Subcutaneous adipose tissue (tissue), 4 donors: ENCODE results near the gene FAM228B. TPM values are rescaled to one million over a fixed set of nuclear protein-coding genes. Genes with fewer than 3 reads are reported as not detected.

Source experiments
- CTCF ChIP-seq: fragments of 450-650 bp; IDR thresholded peaks from one replicate; pipeline ENCODE4 v1.5.1; 2016; ENCODE audit warnings: low read depth, mild to moderate bottlenecking, control low read depth, antibody characterized with exemption, moderate library complexity
- total RNA-seq, 4 donors: library from RNA; depleted of rRNA; stranded (reverse); fragments of >200 nt; gene quantifications; one replicate each; pipeline ENCODE4 v1.1.0, GENCODE V29; 2016

Gene FAM228B
- total RNA-seq, 4 donors from 2014 or later: 27.1 to 43.0 (median 37.1) TPM

- TF ChIP-seq CTCF: no peak
Measured at GRCh38 chr2:24214880-24215279, 91.6 kb downstream of the FAM228B start.

Other genes starting within 250 kb of the FAM228B start
- gene ATAD2B, start 196.3 kb upstream of the FAM228B start, total RNA-seq: 10 to 100 TPM; 22.9 to 34.9 (median 28.5) TPM
- 10 to 100 TPM; 13.9 to 17.9 (median 15.0) TPM for gene UBXN2A, start 183.0 kb upstream of the FAM228B start, total RNA-seq
- not detected for gene MFSD2B, start 113.4 kb upstream of the FAM228B start, total RNA-seq
- 1 to 10 TPM; 3.8 to 6.5 (median 5.1) TPM for gene WDCP, start 76.1 kb upstream of the FAM228B start, total RNA-seq
- 1 to 10 TPM; 3.6 to 8.7 (median 7.3) TPM for gene FKBP1B, start 73.7 kb upstream of the FAM228B start, total RNA-seq
- 100 to 1,000 TPM in 1 of 4 donors, 10 to 100 TPM in 3; 54.6 to 162 (median 89.1) TPM for gene SF3B6, start 47.1 kb upstream of the FAM228B start, total RNA-seq
- 10 to 100 TPM; 10.4 to 26.8 (median 20.4) TPM for gene TP53I3, start 38.6 kb upstream of the FAM228B start, total RNA-seq
- gene PFN4, start 135 bp upstream of the FAM228B start, total RNA-seq: 1 to 10 TPM in 1 of 4 donors, under 1 TPM in 1, not detected in 2; 0.85 to 1.3 TPM
- 1 to 10 TPM; 1.0 to 8.2 (median 2.4) TPM for gene FAM228A, start 51.6 kb downstream of the FAM228B start, total RNA-seq
- gene ITSN2, start 237.1 kb downstream of the FAM228B start, total RNA-seq: 10 to 100 TPM; 51.5 to 69.9 (median 61.9) TPM